Left colon (tissue), 2 donors: ENCODE measurements around the gene CSTPP1. TPM values are rescaled to one million over a fixed set of nuclear protein-coding genes. Genes with fewer than 3 reads are reported as not detected.

Experiments used
- ATAC-seq: fragments of 200-7000 bp; cut with Tn5 transposase; one replicate; pipeline ENCODE4 v1.9.1; 2020; ENCODE audit warnings: mild to moderate bottlenecking, moderate library complexity
- DNase-seq, 2 donors: peaks; one replicate each; pipeline ENCODE4 v3.0.0-alpha.2; 2020
- intact Hi-C, 2 donors: fragments of 100-400 bp; cut with DNase I in 1 of 2; cut with micrococcal nuclease in 1 of 2; formaldehyde crosslinking; loops; one replicate each; pipeline versions ENCODE4 v1.11.2 to v1.14.0; 2022; cut with DNase I, micrococcal nuclease
- total RNA-seq, 2 donors: library from RNA; stranded (reverse); fragmentation: NEBNext Ultra II Directional; extraction: Animal tissue kit (Norgen Biotek cat#: 25700); gene quantifications; one replicate each; pipeline ENCODE4 v1.2.1, GENCODE V29; 2021
- donor health status: DM: no; HTN: no; CAD: no.
- donor health status: DM: yes; HTN: yes; CAD: no.

The CSTPP1 gene
- total RNA-seq, 2 donors from 2014 or later = 27.7 to 34.8 TPM

DNA sequence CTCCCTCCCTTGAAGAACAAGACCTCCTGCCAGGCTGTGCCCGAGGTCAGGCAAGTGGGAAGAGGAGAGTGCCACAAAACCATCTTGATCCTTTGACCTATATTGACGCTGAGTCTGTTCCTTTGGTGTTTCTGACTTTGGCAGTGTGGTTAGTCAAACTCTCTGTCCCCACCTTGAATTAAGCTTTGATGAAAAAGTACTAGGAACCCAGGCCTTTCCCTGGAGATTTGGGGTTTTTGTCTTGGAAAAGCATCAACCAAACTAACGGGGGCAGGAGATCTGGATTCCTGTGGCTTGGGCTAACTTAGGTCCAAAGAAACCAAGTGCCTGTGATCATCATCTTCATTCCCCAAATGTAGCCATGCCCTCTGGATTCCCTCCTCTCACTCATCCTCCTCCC, 199.8 kb downstream of the CSTPP1 start:
- ATAC-seq (no peak), DNase-seq (no peak)
- intact Hi-C loops = no loop called here

DNA sequence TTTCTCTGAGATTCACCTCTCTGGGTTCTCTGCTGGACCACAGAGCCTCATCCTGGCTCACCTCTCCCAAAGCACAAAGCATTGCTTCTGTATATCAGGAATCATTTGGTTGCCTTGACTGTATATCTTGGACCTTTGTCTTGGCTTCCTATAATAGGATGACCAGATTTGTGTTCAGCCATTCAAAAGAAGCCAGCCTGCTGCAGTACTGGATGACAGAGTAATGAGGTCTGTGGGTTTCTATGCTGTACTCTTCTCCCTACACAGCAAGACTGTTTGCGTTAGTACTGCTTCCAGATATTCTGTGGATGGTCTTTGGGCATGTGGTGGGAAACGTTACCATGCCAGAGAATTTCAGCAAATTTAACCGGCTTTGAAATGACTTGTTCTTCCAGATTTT, 200.4 kb downstream of the CSTPP1 start:
- no peak for DNase-seq
- no peak for ATAC-seq
- intact Hi-C loops = no loop called here

DNA sequence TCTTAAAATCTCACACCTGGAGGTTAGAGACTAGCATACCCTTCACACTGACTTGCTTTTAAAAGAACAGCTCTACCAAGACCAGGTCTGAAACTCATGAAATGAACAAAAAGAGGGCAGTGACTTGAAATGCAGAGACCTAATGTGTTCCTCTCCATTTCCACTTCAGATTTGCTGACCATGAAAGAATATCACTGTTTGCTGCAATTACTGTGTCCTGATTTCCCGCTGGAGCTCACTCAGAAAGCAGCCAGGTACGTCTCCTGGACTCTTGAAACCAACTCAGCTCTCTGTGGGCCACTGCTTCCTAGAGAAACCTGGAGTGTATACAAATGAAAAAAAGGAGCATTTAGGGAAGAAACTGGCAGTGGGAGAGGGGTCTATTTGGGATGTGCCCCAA, 200.9 kb downstream of the CSTPP1 start:
- intact Hi-C loops = no loop called here
- no peak for DNase-seq
- ATAC-seq = no peak

DNA sequence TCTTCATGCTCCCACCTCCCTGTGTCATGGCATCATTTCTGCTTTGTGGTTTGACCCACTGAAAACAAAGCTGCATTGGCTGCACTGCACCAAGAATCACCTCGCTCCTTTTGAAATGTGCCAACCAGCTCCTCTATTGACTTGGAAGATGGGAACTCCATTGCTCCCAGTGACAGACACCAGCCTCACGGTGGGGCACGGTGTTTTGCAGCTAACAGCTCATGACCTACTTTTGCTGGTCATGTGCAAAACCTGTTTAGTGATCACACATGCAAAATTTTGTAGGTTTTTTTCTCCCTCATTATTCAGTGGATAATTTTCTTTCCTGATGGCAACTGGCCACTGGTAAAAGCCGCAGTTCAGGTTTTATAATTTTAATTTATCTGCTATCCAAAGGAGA, 203.3 kb downstream of the CSTPP1 start:
- intact Hi-C loops = no loop called here
- ATAC-seq = no peak

DNA sequence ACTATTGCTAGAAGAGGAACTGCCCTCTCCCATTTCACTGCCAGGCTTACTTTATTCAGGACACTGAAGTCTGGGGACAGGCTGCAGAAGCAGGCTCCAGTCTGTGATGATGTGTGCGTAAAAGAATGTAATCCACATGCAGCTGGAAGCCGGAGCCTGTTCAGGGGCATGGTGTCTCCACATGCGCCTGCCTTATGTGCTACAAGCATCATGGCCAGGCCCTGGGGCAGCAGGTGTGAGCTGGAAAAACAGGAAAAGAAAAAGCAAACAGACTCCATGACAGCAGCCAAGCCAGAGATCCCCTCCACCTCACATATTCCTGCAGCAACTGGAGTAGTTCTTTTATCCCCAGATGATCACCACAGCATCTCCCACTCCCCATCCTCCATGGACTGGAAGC, 206.8 kb downstream of the CSTPP1 start:
- intact Hi-C loops = no loop called here
- ATAC-seq (peak; percentile 49), DNase-seq (no peak)

More for the DNA sequence above, 203.3 kb downstream of the CSTPP1 start:
- DNase-seq = no peak

DNA sequence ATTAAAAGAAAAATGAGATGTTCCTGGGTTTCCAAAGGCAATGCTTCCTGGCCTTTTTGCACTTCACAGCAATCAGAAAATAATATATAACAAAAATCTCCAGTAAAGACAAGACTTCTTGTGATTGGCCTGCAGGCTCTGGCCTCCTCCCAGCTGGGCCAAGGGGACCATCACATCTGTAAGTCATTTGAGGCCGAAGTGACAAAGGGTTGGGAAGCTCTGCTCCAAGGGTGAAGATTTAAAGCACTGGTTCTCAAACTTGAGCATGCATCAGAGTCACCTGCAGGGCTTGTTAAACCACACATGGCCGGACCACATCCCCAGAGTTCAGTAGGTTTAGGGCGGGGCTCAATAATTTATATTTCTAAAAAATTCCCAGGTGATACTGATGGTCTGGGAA, 208.0 kb downstream of the CSTPP1 start:
- ATAC-seq (no peak), DNase-seq (no peak)
- intact Hi-C loops = no loop called here

DNA sequence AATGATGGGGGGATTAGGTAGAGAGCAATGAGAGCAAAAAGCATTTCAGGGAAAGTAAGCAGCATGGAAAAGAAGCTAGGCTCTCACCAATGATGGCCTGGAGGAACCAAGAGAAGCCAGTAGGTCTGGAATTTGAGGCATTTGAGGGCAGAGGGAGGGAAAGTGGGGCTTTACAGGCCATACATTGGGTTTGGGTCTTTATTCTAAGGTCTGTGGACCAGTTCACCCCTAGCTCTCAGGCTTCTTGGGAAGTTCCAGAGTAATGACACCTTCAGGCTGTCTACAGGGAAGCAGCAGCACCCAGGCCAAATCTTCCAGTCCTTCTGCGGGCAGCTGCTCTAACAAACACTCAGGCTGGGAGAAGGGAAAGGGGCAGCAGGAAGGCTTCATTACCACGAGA, 210.7 kb downstream of the CSTPP1 start:
- ATAC-seq = no peak
- intact Hi-C loops = no loop called here

DNA sequence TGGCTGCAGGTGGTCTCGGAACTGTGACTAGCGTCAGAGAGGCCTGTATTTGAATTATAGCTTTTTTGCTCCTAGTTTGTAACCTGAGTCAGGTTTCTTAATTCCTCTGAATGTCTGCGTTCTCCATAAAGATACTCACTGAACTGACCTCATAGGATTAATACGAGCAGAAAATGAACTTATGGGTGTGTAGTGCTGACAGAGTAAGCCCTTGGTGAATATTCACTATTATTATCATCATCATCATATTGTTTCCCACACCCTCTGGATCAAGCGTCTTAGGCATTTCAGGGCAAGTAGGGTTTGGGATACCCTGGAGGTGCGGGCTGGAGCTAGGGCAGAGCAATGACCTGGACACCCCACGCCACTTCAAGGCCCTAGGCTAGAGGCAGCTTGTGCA, 211.1 kb downstream of the CSTPP1 start:
- intact Hi-C loops = no loop called here
- ATAC-seq = no peak
- DNase-seq = no peak

More for the DNA sequence above, 210.7 kb downstream of the CSTPP1 start:
- DNase-seq = no peak

DNA sequence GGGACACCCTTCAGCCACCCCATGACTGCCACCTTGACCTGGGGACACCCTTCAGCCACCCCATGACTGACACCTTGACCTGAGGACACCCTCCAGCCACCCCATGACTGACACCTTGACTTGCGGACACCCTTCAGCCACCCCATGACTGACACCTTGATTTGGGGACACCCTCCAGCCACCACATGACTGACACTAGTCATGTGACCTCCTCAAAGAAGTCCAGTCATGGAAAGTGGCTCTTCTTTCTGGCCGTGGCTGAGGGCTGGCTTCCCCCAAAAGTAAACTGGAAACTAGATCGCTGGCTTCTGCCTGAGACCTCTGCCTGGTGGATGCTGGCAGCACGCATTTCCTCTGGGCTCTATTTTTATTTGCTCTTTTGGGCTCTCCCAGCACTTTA, 211.7 kb downstream of the CSTPP1 start:
- ATAC-seq = no peak
- intact Hi-C loops = no loop called here
- no peak for DNase-seq

DNA sequence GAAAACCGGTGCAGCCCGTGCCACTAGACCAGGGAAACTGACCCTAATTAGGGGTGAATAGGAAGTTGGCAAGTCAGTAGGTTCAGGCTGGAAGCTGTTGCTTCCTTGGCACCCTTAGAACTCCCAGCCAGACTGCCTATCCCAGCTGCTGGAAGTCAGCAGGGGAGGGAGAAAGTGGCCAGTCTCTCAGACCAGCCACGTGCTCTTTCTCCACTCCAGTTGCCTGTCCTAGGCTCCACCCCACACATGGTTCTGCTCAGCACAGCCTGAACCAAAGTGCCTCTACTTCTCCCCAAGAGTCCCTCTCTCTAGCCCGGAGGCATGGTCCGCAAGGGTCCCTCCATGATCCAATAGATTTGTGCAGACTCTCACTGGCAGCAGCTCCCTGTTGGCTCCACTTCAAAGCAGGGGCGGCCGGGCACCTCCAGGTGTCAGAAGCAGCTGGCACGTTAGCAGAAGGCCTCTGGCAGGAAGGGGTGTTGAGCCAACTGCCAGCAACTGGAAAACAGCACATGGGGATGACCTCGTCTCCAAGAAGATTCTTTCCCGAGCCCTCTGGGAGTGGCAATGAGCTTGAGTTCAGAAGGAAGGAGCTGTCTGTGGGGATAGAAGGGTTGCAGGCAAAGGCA, 212.5 kb downstream of the CSTPP1 start:
- intact Hi-C loops = no loop called here
- peak; percentile 21 for ATAC-seq
- DNase-seq = peak; percentile 35 to 44

DNA sequence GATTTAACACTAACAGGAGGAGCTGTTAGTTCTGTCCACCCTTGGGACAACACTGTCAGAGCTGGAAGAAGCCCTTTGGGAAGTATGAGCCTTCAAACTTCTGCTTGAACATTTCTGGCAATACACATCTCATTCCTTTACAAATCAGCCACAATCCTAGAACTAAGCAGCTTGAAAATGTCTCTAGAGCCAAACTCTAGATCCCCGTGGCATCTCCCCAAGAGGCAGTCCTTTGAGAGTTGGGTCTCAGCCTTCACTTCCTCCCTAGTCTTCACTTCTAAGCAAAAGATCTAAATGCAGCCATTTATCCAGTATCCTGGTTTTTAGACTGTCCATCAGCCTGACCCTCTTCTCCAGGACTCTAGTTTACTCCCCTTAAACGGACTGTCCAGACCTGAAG, 213.2 kb downstream of the CSTPP1 start:
- no peak for DNase-seq
- intact Hi-C loops = loop anchor here in 1 of 2 donors (5.0 kb wide), 1 partner anchor 257 kb away; no protein-coding TSS in a partner anchor

DNA sequence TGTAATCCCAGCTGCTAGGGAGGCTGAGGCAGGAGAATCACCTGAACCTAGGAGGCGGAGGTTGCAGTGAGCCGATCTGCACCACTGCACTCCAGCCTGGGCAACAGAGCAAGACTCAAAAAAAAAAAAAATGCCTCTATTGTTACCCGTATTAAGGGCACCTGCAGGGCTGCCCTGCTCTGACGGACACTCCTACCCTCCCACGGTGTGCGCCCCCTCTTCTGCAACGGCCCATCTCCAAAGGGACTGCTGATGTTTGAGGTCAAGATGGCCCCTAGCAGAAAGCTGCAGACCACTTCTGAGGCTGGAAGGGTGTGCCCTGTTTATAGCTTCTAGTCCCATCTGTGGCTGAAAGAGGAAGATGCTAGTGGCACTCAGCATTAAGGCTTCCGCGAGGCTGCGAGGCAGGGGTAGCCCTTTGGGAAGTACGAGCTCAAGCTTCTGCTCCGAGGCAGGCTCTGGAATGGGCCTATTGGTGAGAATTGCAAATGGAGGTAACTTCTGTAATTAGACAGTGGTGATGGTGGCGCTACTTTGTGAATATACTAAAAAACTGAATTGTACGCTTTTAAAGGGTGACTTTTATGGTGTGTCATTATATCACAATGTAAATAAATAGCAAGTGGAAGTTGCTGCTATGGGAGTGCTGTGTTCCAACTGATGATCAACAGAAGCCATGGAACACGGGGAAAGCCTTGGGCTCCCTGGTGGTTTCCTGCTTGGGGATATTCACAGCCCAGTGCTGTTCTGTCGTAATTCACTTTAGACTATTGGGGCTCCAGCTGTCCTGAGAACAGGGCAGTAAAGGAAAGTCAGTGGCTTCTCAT, 215.8 kb downstream of the CSTPP1 start:
- DNase-seq (no peak), ATAC-seq (peak; percentile 67)
- intact Hi-C loops = loop anchor here in 1 of 2 donors (5.0 kb wide), 1 partner anchor 260 kb away; no protein-coding TSS in a partner anchor

More for the DNA sequence above, 213.2 kb downstream of the CSTPP1 start:
- ATAC-seq = no peak

DNA sequence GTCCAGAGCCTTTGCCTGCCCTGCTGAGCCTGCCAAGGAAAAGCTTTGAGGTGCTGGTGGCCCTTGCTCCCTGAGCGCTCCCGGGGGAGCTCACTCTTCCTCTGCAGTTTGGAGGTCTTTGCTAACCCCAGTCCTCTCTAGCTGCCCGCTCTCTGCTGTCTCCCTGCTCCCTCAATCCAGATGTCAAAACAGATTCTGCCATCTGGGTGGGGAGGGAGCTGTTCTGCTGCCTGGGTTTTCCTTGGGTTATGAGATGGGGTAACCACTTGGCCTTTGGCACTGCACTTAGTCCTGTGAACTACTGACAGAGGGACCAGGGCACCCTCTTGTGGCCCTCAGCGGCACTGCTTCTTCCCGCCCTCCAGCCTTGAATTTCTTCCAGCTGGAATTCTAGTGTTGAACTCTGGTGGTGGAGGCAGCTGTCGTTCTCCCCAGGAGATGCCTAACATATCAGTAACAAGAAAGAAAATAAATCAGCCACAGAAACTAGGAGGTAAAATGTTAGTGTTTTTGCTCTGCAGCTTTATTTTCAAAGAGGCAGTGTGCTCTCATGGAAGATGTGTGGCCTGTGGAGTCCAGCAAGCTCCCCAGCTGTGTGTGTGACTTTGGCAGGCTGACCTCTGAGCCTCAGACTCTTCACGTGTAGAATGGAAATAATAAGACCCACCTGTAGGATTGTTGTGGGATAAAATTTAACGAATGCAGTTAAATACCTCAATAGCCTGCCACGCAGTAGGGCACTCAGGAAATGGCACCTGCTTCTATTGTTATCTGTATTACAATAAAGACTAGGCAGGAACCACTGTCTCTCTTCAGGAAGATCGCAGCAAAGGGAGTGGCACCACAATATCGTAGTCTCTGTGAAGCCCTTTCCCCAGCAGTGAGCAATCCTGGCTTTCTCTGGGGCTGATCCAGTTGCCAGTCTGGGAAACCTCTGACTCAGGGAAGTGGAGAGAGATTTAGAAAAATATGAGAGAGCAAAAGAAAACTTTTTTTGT, 216.7 kb downstream of the CSTPP1 start:
- intact Hi-C loops = loop anchor here in 1 of 2 donors (5.0 kb wide), 1 partner anchor 261 kb away; no protein-coding TSS in a partner anchor
- DNase-seq (peak; percentile 66 to 85), ATAC-seq (peak; percentile 84)

DNA sequence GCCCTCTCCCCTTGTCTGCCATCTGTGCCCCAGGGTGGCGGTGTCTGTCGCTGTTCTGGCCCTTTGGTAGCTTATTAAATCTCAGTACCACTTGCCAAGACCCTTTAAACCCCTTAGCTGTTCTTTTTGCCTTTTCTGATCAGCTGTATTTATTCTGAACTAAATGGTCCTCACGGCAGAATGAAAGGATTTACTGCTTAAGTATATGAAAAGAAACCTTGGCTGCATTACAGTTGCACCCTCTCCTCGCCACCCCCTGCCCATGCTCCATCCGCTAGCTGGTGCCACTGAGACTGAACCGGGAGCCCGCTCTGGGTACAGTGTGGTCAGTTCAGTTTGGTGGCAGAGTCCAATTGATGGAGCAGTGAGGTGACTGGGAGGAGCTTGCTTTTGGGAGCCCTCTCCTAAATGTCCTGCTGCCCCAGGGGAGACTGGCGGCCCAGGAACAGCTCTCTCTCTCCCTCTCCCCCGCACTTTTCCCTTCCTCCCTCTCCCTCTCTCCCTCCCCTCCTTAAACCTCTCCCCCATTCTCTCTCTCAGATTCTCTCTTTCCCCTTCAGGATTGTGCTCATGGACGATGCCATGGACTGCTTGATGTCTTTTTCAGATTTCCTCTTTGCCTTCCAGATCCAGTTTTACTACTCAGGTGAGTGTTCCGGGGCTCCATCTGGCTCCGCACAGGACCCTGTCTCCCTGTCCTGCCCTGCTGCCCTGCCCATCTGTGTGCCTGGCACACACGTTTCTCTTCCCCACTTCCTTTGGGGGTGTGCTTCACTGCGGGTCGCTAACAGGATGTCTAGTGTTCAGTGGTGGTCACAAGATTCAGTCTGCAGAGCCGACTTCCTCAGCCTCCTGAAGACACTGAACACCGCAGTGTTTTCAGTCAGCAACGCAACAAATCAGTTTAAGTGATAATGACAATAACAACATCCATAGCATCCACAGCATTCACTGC, 218.3 kb downstream of the CSTPP1 start:
- DNase-seq (no peak), ATAC-seq (no peak)
- intact Hi-C loops = loop anchor here in 1 of 2 donors (5.0 kb wide), 1 partner anchor 263 kb away; no protein-coding TSS in a partner anchor

DNA sequence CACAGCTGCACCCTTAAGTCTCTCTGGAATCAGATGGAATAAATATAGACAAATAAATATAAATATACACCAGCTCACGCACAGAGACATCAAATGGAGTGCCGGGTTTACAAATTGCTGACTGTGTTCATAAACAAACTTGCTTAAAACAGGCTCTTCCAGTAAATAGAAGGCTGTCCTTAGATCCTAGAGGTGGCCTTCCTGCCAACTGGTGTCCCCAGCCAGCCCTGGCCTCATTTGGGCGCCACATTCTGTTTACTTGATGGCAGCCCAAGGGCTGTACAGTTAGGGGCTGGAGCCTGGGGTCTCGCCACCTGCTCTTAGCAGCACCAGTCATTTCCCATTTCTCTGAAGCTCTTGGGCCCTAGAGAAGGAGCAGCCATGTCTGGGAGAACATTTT, 219.3 kb downstream of the CSTPP1 start:
- DNase-seq = no peak
- intact Hi-C loops = no loop called here
- ATAC-seq = no peak

DNA sequence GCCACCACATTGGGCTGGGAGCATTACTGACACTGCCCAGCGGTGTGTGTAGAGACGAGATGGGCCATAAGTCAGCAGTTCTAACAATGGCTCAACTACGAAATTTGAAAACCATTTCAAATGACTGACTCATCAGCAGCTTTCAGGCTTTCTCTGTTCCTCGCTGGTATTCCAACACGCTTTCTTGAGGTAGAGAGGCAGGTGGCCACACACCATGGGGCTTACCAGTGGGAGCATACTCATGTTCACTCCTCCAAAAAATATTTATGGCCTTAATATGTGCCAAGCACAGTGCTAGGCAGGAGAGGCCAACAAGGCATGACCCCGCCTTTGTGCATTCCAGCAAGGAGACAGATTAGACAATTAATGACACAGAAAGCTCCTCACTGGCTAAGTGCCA, 219.8 kb downstream of the CSTPP1 start:
- no peak for ATAC-seq

DNA sequence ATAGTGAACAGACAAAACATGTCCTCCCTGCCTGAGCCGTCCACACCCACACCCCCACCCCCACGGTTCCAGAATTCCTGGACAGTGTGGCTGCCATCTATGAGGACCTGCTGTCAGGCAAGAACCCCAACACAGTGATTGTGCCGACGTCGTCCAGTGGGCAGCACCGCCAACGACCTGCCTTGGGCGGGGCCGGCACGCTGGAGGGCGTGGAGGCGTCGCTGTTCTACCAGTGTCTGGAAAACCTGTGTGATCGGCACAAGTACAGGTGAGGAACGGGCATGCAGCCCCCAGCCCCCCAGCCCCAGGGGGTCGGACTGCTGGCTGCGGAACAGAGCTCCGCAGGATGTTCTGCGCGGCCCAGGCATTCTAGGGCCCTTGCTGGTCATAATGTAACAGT, 220.4 kb downstream of the CSTPP1 start:
- intact Hi-C loops = no loop called here
- ATAC-seq (no peak), DNase-seq (no peak)

More for the DNA sequence above, 219.8 kb downstream of the CSTPP1 start:
- intact Hi-C loops = no loop called here
- DNase-seq = no peak

DNA sequence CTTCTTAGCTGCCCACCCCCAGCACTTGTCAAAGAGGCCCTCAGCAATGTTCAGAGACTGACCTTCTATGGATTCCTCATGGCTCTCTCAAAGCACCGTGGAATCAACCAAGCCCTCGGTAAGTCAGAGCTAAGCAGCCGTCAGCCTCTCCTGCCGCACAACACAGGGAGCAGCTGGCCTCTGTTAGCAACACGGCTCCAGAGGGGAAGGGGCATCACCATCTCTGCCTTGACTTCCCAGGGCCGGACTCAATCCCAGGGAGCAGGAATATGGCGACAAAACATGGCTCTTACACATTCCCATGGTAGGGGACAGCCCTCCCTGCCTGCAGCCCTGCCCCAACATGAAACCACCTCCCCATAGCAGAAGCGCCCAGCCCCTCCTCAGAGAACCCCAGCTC, 221.2 kb downstream of the CSTPP1 start:
- DNase-seq = no peak
- intact Hi-C loops = no loop called here
- ATAC-seq = no peak
